Activated CD4-positive, alpha-beta T cell treated with anti-CD3 and anti-CD28 coated beads, Interleukin-2, amount 50 U/mL, for 24 hours (primary cell): ENCODE results near the gene FRZB.
"Not testable (repeated sequence)": the region's sequence is repeated elsewhere in the genome, so short reads cannot be mapped to it uniquely, and the experiment has no call there.

Experiments used
- DNase-seq, 2 donors: peaks; one replicate each; pipeline ENCODE4 v3.0.0-alpha.2; 2020; ENCODE audit warnings: low read depth in 1 of 2, low spot score in 1 of 2

FRZB gene, protein sequence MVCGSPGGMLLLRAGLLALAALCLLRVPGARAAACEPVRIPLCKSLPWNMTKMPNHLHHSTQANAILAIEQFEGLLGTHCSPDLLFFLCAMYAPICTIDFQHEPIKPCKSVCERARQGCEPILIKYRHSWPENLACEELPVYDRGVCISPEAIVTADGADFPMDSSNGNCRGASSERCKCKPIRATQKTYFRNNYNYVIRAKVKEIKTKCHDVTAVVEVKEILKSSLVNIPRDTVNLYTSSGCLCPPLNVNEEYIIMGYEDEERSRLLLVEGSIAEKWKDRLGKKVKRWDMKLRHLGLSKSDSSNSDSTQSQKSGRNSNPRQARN

DNA sequence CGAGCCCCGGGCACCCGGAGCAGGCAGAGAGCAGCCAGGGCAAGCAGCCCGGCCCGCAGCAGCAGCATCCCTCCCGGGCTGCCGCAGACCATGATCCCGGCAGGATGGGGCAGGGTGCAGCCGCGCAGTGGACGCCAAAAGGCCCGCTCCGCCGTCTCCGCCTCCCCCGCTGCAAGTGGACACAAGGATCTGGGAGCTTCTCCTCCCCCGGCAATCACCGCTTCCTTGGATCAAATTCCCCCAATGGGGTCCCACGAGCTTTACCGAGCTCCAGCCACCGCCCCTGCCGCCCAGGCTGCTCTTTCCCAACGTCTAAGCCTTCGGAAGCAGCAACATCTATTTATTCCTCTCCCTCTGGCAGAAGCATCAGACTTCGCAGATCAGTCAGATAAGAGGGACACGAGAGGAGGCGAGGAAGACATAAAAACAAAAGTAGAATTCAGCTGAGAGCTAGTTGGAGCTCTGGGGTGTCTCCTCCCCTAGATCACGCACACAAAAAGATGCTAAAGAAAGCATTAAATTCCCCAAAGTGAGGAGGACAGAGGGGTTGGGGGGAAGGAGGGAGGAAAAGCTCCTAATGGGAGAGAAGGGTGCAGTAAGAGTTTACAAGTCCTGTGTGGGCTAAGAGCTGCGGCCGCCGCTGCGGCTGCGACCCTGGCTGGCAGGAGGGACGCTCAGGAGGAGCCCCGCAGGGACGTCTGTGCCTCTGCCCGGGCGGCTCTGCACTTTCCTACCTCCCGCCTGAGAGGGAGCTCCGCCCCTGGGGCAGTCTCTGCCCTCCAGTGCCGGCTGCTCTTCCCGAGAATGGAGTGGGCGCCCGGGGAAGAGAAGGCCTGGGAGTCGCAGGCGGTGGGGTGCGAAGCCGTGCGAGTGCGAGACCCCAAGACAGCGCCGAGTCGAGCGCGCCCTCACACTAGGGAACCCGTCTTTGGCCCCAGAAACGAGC lies at the start of gene FRZB:
Gene FRZB (minus strand): TSS at position 177 of the 946 bp plus-strand sequence. CDS start 85 bp downstream, at position 92.
- DNase-seq: no peak

GRCh38 chr2:182915369-182916326 lies 49.2 kb upstream of the FRZB start:
- no peak for DNase-seq

DNA sequence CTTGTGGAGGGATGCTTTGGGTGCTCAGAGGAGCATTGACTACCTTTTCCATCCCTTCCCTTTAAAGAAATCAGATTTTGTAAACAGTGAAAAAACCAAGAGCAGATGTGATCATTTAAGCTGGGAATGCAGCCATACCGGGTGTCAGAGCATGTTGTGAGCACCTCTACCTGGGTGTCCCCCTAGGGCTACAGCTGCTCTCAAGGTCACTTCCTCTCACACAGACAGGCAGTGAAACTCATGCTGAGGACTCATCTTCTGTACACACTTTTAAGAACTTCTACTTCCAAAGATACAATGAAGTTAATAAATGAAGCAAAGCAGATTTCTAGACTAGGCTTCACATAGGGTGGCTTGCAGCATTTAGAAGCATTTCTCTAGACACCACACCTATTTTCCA lies 48.4 kb upstream of the FRZB start:
- DNase-seq: no peak

- no peak for DNase-seq
Measured at GRCh38 chr2:182913064-182913463, 46.6 kb upstream of the FRZB start.

DNA sequence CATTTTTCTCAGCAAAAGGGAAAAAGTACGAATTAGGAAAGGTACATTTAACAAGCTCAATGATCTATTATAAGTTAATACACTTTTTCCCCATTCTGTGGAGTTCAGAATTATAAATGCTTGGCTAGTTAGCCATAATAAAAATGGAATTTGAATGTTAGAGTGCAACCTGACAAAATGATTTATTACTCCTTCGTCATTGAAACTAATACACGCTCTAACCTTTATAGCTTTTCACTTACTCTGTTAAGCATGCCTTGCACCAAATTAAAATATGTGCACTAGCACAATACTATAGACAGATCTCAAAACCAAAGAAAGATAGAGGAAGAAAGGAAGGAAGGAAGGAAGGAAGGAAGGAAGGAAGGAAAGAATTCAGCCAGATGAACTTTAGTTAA lies 46.1 kb upstream of the FRZB start:
- no peak for DNase-seq

DNA sequence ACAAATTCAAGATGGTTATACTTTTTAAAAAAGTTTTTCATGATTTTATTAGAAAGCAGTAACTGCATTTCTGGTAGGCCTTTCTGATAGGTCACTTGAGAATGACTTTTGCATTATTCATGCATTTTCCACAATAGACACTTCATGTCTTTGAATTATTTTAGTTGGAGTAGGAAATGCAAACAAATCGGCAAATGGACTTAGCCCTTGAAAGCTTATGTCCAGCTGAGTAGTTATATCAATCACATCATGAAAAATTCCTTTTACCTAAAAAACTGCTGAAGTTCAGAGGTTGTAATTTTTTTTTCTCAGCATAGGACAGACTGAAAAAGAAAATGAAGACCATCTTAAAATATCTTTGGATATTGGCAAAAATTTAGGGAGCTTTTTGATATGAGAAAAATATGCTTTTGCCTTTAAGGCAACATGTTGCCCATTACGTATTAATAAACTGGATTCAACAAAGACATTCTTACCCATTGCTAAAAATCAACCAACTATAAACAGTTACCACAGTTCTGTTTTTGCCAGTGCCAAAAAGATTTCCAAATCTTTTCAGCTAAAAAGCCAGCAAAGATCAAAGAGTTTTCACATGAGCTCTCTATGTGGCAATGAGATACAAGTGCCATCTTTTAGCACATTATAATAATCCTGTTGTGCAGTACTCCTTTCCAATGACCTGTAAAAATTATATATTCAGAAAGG lies 45.5 kb upstream of the FRZB start:
- no peak for DNase-seq

GRCh38 chr2:182910965-182911364 lies 44.5 kb upstream of the FRZB start:
- DNase-seq: no peak

DNA sequence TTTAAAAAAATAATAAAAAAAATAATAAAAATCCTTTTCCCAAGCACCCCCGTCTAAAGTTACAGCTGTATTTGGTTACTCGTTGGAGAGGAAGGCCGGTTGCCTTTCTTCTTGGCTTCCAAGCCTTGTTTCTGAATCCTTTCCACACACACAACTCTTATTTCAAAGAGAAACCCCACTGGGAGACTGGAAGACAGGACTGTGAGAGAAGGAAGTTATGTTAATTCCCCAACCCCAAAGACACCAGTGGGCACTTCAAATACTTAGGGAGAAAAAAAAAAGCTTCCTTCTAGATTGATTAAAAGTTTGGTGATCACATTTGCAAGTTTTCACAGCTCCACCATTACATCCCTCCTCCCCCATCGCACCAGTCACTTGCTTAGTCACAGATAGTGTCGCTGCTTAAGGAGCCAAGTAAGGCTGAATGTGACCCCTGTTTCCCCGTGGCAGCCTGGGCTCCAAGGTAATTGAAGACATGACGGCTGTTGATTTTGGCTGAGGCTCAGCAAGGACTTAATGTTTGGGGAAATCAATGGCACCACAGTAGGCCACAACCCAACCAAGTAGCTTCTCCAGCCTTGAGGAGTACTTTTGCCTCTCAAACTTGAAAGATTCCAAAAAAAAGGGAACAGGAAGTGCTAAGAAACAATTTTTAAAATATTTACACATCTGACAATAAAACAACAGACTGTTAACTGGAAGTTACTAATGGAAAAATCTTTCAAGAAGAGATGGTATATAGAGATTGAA lies 40.8 kb upstream of the FRZB start:
- DNase-seq: no peak

- no peak for DNase-seq
Measured at GRCh38 chr2:182906454-182906853, 40.0 kb upstream of the FRZB start.

- no peak for DNase-seq
Measured at GRCh38 chr2:182904844-182905243, 38.4 kb upstream of the FRZB start.

DNA sequence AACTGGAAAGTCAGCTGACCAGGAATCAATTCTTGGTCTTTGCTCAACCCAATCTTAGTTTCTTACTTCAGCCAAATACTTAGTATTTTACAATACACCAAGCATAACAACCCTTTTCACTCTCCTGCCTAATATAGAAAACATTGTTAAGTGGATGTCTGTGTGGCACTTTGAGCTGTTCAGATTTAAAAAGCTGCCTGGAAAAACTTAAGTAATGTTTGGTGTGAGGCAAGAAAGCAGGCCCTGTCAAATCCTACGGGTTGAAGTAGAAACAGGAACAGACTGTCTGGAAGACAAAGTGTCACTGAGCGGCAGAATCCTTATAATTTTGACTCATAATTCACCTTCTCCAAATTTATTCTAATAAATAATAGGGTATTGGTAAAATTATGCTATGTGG lies 37.1 kb upstream of the FRZB start:
- no peak for DNase-seq

DNA sequence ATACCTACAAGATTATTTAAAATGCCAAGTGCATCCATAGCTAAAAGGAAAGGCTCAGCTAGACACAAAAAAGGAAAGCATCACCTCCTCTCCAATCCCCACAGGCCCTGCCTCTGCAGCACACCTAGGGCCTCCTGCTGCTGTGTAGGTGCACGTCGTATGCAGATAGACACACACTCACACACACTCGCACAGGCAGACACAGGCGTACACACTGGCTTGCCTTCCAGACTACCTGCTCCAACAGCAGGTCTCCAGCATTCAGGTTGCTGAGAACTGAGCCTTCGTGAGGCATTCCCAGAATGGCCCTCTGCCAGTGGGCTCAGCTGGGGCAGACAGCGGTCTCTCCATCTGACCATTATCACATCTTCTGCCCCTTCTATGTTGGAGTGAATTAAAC lies 35.3 kb upstream of the FRZB start:
- no peak for DNase-seq

GRCh38 chr2:182898718-182899117 lies 32.3 kb upstream of the FRZB start:
- DNase-seq: no peak

- DNase-seq: no peak
Measured at GRCh38 chr2:182897137-182897536, 30.7 kb upstream of the FRZB start.

DNA sequence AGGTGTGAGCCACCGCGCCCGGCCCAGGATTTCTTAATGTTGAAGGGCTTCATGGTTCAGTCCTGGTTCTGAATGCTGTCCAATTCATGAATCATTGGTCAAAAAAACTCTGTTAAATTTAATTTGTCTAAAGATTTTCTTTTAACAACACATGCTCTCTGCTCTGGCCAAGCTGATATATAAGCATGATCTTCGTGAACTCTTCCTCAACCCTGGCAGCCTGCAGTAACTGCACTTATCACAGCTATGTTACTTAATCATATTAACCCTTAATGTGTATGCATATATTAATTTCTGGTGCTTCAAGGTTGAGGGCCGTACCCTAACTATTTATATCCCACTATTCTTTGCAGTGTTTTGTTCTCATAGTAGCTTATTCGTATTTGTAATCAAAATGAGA lies 29.4 kb upstream of the FRZB start:
- DNase-seq: no peak

- DNase-seq: no peak
Measured at GRCh38 chr2:182895169-182895568, 28.7 kb upstream of the FRZB start.

DNA sequence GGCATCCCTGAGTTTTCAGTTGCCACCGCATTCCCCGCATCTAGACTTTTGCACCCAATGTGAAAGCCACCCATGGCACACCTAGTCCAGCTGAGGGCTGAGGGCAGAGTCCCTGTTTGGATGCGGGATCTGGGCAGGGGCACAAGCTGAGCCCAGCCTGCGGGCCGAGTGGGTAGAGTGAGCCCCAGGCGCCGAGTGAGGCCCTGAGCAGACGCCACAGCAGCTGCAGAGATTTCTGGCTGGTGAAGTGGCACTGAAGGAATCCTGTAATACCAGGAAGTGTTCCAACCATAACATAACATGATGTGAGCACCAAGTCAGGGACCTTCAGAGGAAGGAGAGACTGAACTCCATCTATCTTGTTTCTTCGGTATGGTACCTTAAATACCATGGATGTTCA lies 27.7 kb upstream of the FRZB start:
- no peak for DNase-seq

GRCh38 chr2:182893666-182894065 lies 27.2 kb upstream of the FRZB start:
- DNase-seq: no peak

- not testable (repeated sequence) for DNase-seq
Measured at GRCh38 chr2:182893035-182893434, 26.6 kb upstream of the FRZB start.

DNA sequence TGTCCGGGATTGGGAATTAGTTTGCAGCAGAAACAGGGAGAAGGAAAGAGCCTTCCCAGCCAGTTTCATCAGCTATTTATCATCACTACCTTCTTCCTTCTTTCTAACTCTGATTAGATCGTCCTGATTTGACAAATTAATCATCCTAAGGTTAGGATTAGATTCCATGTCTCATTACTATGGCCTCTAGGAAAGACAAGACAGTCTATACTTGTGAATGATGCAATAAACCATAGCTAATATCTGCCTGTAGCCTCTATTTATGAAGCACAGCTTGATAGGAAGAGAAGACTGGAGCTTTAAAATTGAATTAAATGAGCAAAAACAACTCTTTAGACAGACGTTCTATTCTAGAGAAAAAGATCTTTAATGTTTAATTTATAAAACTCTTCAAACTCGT lies 25.2 kb upstream of the FRZB start:
- DNase-seq: no peak
